Non-pigmented ciliary epithelial cell (primary cell): Measurements from ENCODE around the gene SPTSSA.
"Not testable (repeated sequence)": the region's sequence is repeated elsewhere in the genome, so short reads cannot be mapped to it uniquely, and the experiment has no call there.

ENCODE experiments used
- DNase-seq: peaks from one replicate; pipeline ENCODE4 v3.0.0-alpha.2; 2010; ENCODE audit warnings: low read depth

SPTSSA gene

GRCh38 chr14:34462132-34462893 is at the start of gene SPTSSA:
Gene SPTSSA (minus strand): TSS chr14:34462240. CDS start chr14:34462207, 33 bp downstream.
- no peak for DNase-seq

GRCh38 chr14:34507884-34508283 is 45.8 kb upstream of the SPTSSA start:
- no peak for DNase-seq

- DNase-seq, result no peak
Observed at GRCh38 chr14:34507459-34507858, 45.4 kb upstream of the SPTSSA start.

GRCh38 chr14:34505124-34505491 is 43.1 kb upstream of the SPTSSA start:
- DNase-seq, result not testable (repeated sequence)

GRCh38 chr14:34504027-34504426 is 42.0 kb upstream of the SPTSSA start:
- DNase-seq, result not testable (repeated sequence)

- DNase-seq, result no peak
Observed at GRCh38 chr14:34502545-34503225, 40.6 kb upstream of the SPTSSA start.

GRCh38 chr14:34502001-34502400 is 40.0 kb upstream of the SPTSSA start:
- no peak for DNase-seq

GRCh38 chr14:34501004-34501580 is 39.1 kb upstream of the SPTSSA start:
- DNase-seq, result no peak

- no peak for DNase-seq
Observed at GRCh38 chr14:34498684-34499412, 36.8 kb upstream of the SPTSSA start.

GRCh38 chr14:34496679-34497513 is 34.9 kb upstream of the SPTSSA start:
- peak; percentile 98 for DNase-seq

- DNase-seq, result no peak
Observed at GRCh38 chr14:34496007-34496678, 34.1 kb upstream of the SPTSSA start.

- DNase-seq, result no peak
Observed at GRCh38 chr14:34489324-34489723, 27.3 kb upstream of the SPTSSA start.

- DNase-seq, result no peak
Observed at GRCh38 chr14:34488528-34488927, 26.5 kb upstream of the SPTSSA start.

GRCh38 chr14:34484726-34485125 is 22.7 kb upstream of the SPTSSA start:
- no peak for DNase-seq

GRCh38 chr14:34482463-34482862 is 20.4 kb upstream of the SPTSSA start:
- no peak for DNase-seq

GRCh38 chr14:34479694-34480093 is 17.7 kb upstream of the SPTSSA start:
- DNase-seq, result no peak

- no peak for DNase-seq
Observed at GRCh38 chr14:34478261-34478660, 16.2 kb upstream of the SPTSSA start.

GRCh38 chr14:34476036-34476435 is 14.0 kb upstream of the SPTSSA start:
- not testable (repeated sequence) for DNase-seq

- DNase-seq, result no peak
Observed at GRCh38 chr14:34475163-34475562, 13.1 kb upstream of the SPTSSA start.

- DNase-seq, result no peak
Observed at GRCh38 chr14:34474187-34474679, 12.2 kb upstream of the SPTSSA start.
